Measurements from ENCODE around the gene CPEB3. TPM values are rescaled to one million over a fixed set of nuclear protein-coding genes. Genes with fewer than 3 reads are reported as not detected.

The CPEB3 gene
- total and polyA plus RNA-seq, 9 of the 15 experiments (the other 6 are each of a cell fraction or from before 2014, with no cell fraction given), result 0.15 to 1.2 (median 0.51) TPM

DNA sequence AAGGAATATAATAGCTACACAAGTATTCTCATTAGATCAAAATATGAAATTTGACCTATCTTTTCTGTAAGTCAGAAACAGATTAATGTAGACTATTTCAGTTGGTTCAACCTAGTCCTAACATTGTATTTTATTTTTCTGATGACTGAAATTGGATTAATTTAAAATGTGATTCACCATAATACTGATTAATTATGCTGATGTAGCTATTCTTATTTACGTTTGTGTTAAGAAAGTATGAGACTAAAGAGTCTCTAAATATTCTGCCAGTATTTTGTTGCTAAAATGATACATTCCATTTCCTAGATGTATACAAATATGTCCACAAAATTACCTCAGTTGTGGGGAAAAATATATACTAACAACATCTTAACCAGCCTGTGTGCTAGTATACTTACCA, 18.4 kb upstream of the CPEB3 start:
- Histone ChIP-seq H2AFZ (ENCODE audit: low read depth, low read length) (no peak overlapping the region), H3K27me3 (ENCODE audit: control insufficient read depth in 2 of 2, insufficient read depth in 2 of 2, low read length in 2 of 2) (no peaks in the 10 kb centered on the region), H3K9me1 (ENCODE audit: control insufficient read depth, insufficient read depth, low read length) (no peaks in the 10 kb centered on the region), H3K9ac (ENCODE audit: insufficient read depth in 1 of 2, low read depth in 2 of 2, low read length in 2 of 2) (no peak overlapping the region), H3K27ac (ENCODE audit: extremely low read depth, low read depth, low read length) (no peak overlapping the region), H3K9me3 (replicated peaks; ENCODE audit: control insufficient read depth, insufficient read depth, low read depth, low read length) (no peaks in the 10 kb centered on the region), H3K79me2 (ENCODE audit: control insufficient read depth, insufficient read depth, low read length) (peaks cover 38% of the 10 kb centered on the region), H3K4me1 (replicated peaks in 1 of 2; ENCODE audit: control insufficient read depth in 2 of 2, insufficient read depth in 2 of 2, low read length in 2 of 2) (no peaks in the 10 kb centered on the region), H3K4me2 (ENCODE audit: insufficient read depth, low read length) (no peak overlapping the region), H3K4me3 (no peak overlapping the region), H3K36me3 (ENCODE audit: control insufficient read depth, insufficient read depth, low read length) (peaks cover 18% of the 10 kb centered on the region; the same call in 2 of the 3 replicates), H4K20me1 (replicated peaks; ENCODE audit: control insufficient read depth, insufficient read depth, low read length) (no peaks in the 10 kb centered on the region)
- TF ChIP-seq MTA2 (IDR thresholded peaks at IDR 0.05; ENCODE audit: low read depth) (no peak), ZNF263 (CRISPR knock-in tag; IDR thresholded peaks at IDR 0.05; ENCODE audit: borderline replicate concordance) (no peak), RBM14 (IDR thresholded peaks at IDR 0.05; ENCODE audit: borderline replicate concordance, insufficient read depth, low read depth, low read length) (no peak), C11orf30 (IDR thresholded peaks at IDR 0.05; ENCODE audit: low read depth) (peak; percentile 83), NFE2 (IDR thresholded peaks at IDR 0.05; ENCODE audit: low read depth) (no peak), MAFG (tag; conservative IDR thresholded peaks at IDR 0.05) (peak; percentile 77), ZNF224 (CRISPR knock-in tag; IDR thresholded peaks at IDR 0.05) (no peak), MAFK (IDR thresholded peaks at IDR 0.05; ENCODE audit: low read length) (peak; percentile 78), KDM4B (IDR thresholded peaks at IDR 0.05; ENCODE audit: borderline replicate concordance in 2 of 2, low read depth in 1 of 2) (no peak), ATF7 (IDR thresholded peaks at IDR 0.05) (no peak), ZNF431 (CRISPR knock-in tag; IDR thresholded peaks at IDR 0.05) (no peak), ZNF316 (IDR thresholded peaks at IDR 0.05) (peak; percentile 94), SIN3B (IDR thresholded peaks at IDR 0.05; ENCODE audit: low read depth) (no peak), MAFF (IDR thresholded peaks at IDR 0.05; ENCODE audit: low read length) (peak; percentile 81), ZNF778 (CRISPR knock-in tag; IDR thresholded peaks at IDR 0.05) (no peak), MEIS2 (IDR thresholded peaks at IDR 0.05; ENCODE audit: partially characterized antibody) (no peak), GATA2 (CRISPR knock-in tag; IDR thresholded peaks at IDR 0.05) (no peak)
- TF ChIP-seq, protein P1, sequence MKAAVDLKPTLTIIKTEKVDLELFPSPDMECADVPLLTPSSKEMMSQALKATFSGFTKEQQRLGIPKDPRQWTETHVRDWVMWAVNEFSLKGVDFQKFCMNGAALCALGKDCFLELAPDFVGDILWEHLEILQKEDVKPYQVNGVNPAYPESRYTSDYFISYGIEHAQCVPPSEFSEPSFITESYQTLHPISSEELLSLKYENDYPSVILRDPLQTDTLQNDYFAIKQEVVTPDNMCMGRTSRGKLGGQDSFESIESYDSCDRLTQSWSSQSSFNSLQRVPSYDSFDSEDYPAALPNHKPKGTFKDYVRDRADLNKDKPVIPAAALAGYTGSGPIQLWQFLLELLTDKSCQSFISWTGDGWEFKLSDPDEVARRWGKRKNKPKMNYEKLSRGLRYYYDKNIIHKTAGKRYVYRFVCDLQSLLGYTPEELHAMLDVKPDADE (conservative IDR thresholded peaks at IDR 0.05; ENCODE audit: control insufficient read depth, low read depth, low read length), result no peak
- TF ChIP-seq, protein P2, sequence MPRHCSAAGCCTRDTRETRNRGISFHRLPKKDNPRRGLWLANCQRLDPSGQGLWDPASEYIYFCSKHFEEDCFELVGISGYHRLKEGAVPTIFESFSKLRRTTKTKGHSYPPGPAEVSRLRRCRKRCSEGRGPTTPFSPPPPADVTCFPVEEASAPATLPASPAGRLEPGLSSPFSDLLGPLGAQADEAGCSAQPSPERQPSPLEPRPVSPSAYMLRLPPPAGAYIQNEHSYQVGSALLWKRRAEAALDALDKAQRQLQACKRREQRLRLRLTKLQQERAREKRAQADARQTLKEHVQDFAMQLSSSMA (CRISPR knock-in tag; IDR thresholded peaks at IDR 0.05), result no peak
- ATAC-seq, result no peak
- intact Hi-C loops (cut with micrococcal nuclease), result no loop called here
- WGBS (ENCODE audit: insufficient coverage, low coverage, missing lambda C conversion rate), result 93% methylated on average over 1 of the region's 1 CpG
- ChIA-PET POLR2A (interaction anchor here (0.8 to 0.9 kb wide), 2 partner anchors 10 to 11 kb away, joined by 3 read pairs; no protein-coding TSS in a partner anchor), CTCF (ENCODE audit: low intra/inter-chr PET ratio) (no interaction called here)
- DNase-seq (ENCODE audit: extremely low read depth in 1 of 4, low spot score in 3 of 4), result no peak
- no TSS peak for BruUV-seq (replicated peaks)
- no peak for FAIRE-seq
- in situ Hi-C loops (cut with MboI), result no loop called here

Data from K562 (cell line).